NCI-H1930 (cell line): ENCODE measurements around the gene POR.
A peak's percentile ranks its signal among the peaks of the same experiment; 100 is the strongest.
"Not testable (repeated sequence)": the region's sequence is repeated elsewhere in the genome, so short reads cannot be mapped to it uniquely, and the experiment has no call there.

ENCODE experiments used
- DNase-seq, 2 experiments: peaks; one replicate each; lab custom pipeline; 2025; lab: John Stamatoyannopoulos, UW

POR gene

GRCh38 chr7:75914655-75915415, at the start of gene POR:
TSS of gene POR (plus strand) at chr7:75915155. CDS start at chr7:75954002, 38,847 bp downstream.
- peak; percentile 85 to 97 for DNase-seq

- no peak for DNase-seq
Measured at GRCh38 chr7:75866114-75866488, 48.9 kb upstream of the POR start.

- peak; percentile 35 to 37 for DNase-seq
Measured at GRCh38 chr7:75866489-75867389, 48.2 kb upstream of the POR start.

GRCh38 chr7:75867390-75867717, 47.6 kb upstream of the POR start:
- no peak for DNase-seq

- DNase-seq = no peak
Measured at GRCh38 chr7:75868153-75868552, 46.8 kb upstream of the POR start.

GRCh38 chr7:75869776-75870379, 45.1 kb upstream of the POR start:
- no peak for DNase-seq

- DNase-seq = no peak
Measured at GRCh38 chr7:75870557-75871161, 44.3 kb upstream of the POR start.

GRCh38 chr7:75872073-75872782, 42.7 kb upstream of the POR start:
- no peak for DNase-seq

GRCh38 chr7:75874180-75874579, 40.8 kb upstream of the POR start:
- not testable (repeated sequence) for DNase-seq

- no peak for DNase-seq
Measured at GRCh38 chr7:75875113-75876080, 39.6 kb upstream of the POR start.

GRCh38 chr7:75876126-75876881, 38.7 kb upstream of the POR start:
- DNase-seq = no peak

GRCh38 chr7:75878312-75878768, 36.6 kb upstream of the POR start:
- DNase-seq = no peak

- peak; percentile 93 to 98 for DNase-seq
Measured at GRCh38 chr7:75878769-75879611, 36.0 kb upstream of the POR start, which contains the start of gene RHBDD2. TSS of gene RHBDD2 (plus strand) at chr7:75879034. CDS start at chr7:75879083, 49 bp downstream.

GRCh38 chr7:75879771-75880184, 35.2 kb upstream of the POR start:
- DNase-seq = no peak

- DNase-seq = no peak
Measured at GRCh38 chr7:75880242-75880641, 34.7 kb upstream of the POR start.

GRCh38 chr7:75881436-75882095, 33.4 kb upstream of the POR start:
- no peak for DNase-seq

GRCh38 chr7:75883265-75883824, 31.6 kb upstream of the POR start:
- DNase-seq = not testable (repeated sequence)

- DNase-seq = no peak
Measured at GRCh38 chr7:75884476-75884875, 30.5 kb upstream of the POR start.
